ENCODE measurements around the gene AKR7A2. TPM values are rescaled to one million over a fixed set of nuclear protein-coding genes. Genes with fewer than 3 reads are reported as not detected.

Gene AKR7A2
- total and polyA plus RNA-seq, 9 of the 15 experiments (the other 6 are each of a cell fraction or from before 2014, with no cell fraction given) = 2.0 to 78.4 (median 49.4) TPM

- intact Hi-C loops (cut with micrococcal nuclease) (no loop called here), in situ Hi-C loops (cut with MboI) (no loop called here)
- 82% methylated on average over 13 of the region's 13 CpGs for WGBS (ENCODE audit: insufficient coverage, low coverage, missing lambda C conversion rate)
- no TSS peak for BruUV-seq (replicated peaks)
- ChIA-PET CTCF (ENCODE audit: low intra/inter-chr PET ratio) (no interaction called here), POLR2A (interaction anchor here (0.7 kb wide), 1 partner anchor 23 kb away, joined by 3 read pairs; no protein-coding TSS in a partner anchor)
- TF ChIP-seq NR1H2 (CRISPR knock-in tag; IDR thresholded peaks at IDR 0.05) (no peak), HNRNPK (IDR thresholded peaks at IDR 0.05; ENCODE audit: low read depth, low read length, poor library complexity, severe bottlenecking) (no peak), JUNB (CRISPR knock-in tag; conservative IDR thresholded peaks at IDR 0.05) (no peak), TAF7 (tag; IDR thresholded peaks at IDR 0.05) (no peak), TAL1 (IDR thresholded peaks at IDR 0.05) (no peak), RNF2 (IDR thresholded peaks at IDR 0.05) (no peak), MEIS2 (IDR thresholded peaks at IDR 0.05; ENCODE audit: partially characterized antibody) (no peak), CXXC5 (CRISPR knock-in tag; IDR thresholded peaks at IDR 0.05) (no peak), SRF (CRISPR knock-in tag; IDR thresholded peaks at IDR 0.05) (no peak), ARID2 (IDR thresholded peaks at IDR 0.05) (no peak), TRIM25 (IDR thresholded peaks at IDR 0.05; ENCODE audit: borderline replicate concordance) (no peak), E2F6 (IDR thresholded peaks at IDR 0.05; ENCODE audit: borderline replicate concordance in 1 of 2, extremely low read depth in 1 of 2, insufficient read depth in 1 of 2, insufficient read length in 1 of 2, low read depth in 1 of 2, low read length in 1 of 2, poor library complexity in 1 of 2, severe bottlenecking in 1 of 2) (no peak), ZNF408 (CRISPR knock-in tag; IDR thresholded peaks at IDR 0.05; ENCODE audit: low read depth) (no peak), BHLHE40 (IDR thresholded peaks at IDR 0.05; ENCODE audit: low read length) (no peak), CC2D1A (IDR thresholded peaks at IDR 0.05) (no peak), FUS (optimal IDR thresholded peaks at IDR 0.05; ENCODE audit: low read depth, low read length) (no peak), ZNF707 (CRISPR knock-in tag; conservative IDR thresholded peaks at IDR 0.05) (no peak), ZNF134 (CRISPR knock-in tag; conservative IDR thresholded peaks at IDR 0.05) (no peak), POU5F1 (IDR thresholded peaks at IDR 0.05; ENCODE audit: borderline replicate concordance, low read depth, low read length, partially characterized antibody) (no peak)
- DNase-seq (ENCODE audit: extremely low read depth in 1 of 4, low spot score in 3 of 4) = no peak
- Histone ChIP-seq H3K4me3 (no peak overlapping the region), H3K9ac (ENCODE audit: insufficient read depth in 1 of 2, low read depth in 2 of 2, low read length in 2 of 2) (no peak overlapping the region), H3K4me1 (replicated peaks in 1 of 2; ENCODE audit: control insufficient read depth in 2 of 2, insufficient read depth in 2 of 2, low read length in 2 of 2) (peaks cover 0 to 11% of the 10 kb centered on the region in 2 experiments; a peak in 1 of 5 replicates), H3K9me1 (ENCODE audit: control insufficient read depth, insufficient read depth, low read length) (peaks cover 6% of the 10 kb centered on the region), H3K4me2 (ENCODE audit: insufficient read depth, low read length) (no peak overlapping the region), H3K9me3 (replicated peaks; ENCODE audit: control insufficient read depth, insufficient read depth, low read depth, low read length) (no peaks in the 10 kb centered on the region), H3K79me2 (ENCODE audit: control insufficient read depth, insufficient read depth, low read length) (no peaks in the 10 kb centered on the region), H4K20me1 (replicated peaks; ENCODE audit: control insufficient read depth, insufficient read depth, low read length) (peaks cover 3% of the 10 kb centered on the region), H2AFZ (ENCODE audit: low read depth, low read length) (no peak overlapping the region), H3K27me3 (ENCODE audit: control insufficient read depth in 2 of 2, insufficient read depth in 2 of 2, low read length in 2 of 2) (no peaks in the 10 kb centered on the region), H3K36me3 (ENCODE audit: control insufficient read depth, insufficient read depth, low read length) (peaks cover 46% of the 10 kb centered on the region; the same call in 2 of the 3 replicates), H3K27ac (ENCODE audit: extremely low read depth, low read depth, low read length) (no peak overlapping the region)
- no peak for ATAC-seq
- FAIRE-seq = no peak
These were observed 45.5 kb upstream of the AKR7A2 start for GRCh38 chr1:19357299-19357986.

Measured in K562 (cell line).